ENCODE measurements around the gene SIAH2. TPM values are rescaled to one million over a fixed set of nuclear protein-coding genes. Genes with fewer than 3 reads are reported as not detected.

Gene SIAH2
- total and polyA plus RNA-seq, 9 of the 15 experiments (the other 6 are each of a cell fraction or from before 2014, with no cell fraction given): 4.8 to 39.0 (median 29.9) TPM

DNA sequence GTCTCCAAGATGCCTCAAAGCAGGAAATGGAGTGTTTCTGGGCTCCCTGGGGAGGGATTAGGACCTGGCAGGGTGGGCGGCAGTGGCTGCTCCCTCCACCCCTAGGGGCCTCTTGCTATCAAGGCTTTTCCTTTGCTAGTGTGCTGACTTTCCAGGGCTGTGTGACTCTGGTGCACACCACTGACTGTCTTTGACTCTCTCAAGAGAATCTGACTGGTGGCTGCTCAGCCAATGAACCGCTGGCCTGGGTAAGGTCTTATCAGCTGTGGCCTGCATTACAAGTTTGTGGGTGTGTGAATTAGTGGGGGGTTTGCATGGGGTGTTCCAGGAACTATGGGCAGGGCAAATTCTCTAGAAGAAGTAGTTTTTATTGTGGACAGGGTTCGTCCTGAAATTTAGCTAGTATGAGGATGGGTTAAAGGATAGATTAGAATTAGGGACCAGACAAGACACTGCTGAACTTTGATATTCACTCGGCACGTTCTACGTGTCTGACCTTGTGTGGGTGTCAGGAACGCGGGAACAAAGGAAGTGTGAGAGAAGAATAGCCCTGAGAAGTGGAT is 29.5 kb downstream of the SIAH2 start:
- under 1% methylated on average over 8 of the region's 8 CpGs for WGBS (ENCODE audit: insufficient coverage, low coverage, missing lambda C conversion rate)
- FAIRE-seq (peak; percentile 98), DNase-seq (ENCODE audit: extremely low read depth in 1 of 4, low spot score in 3 of 4) (peak; percentile 88 to 97 (median 91)), ATAC-seq (peak; percentile 91)
- no peaks in the 10 kb centered on the region for H3K36me3 ChIP-seq (ENCODE audit: control insufficient read depth, insufficient read depth, low read length)
- H3K9me3 ChIP-seq (replicated peaks; ENCODE audit: control insufficient read depth, insufficient read depth, low read depth, low read length): no peaks in the 10 kb centered on the region
- H4K20me1 ChIP-seq (replicated peaks; ENCODE audit: control insufficient read depth, insufficient read depth, low read length): no peaks in the 10 kb centered on the region
- no peak overlapping the region for H3K4me3 ChIP-seq
- peak overlapping the region; percentile 79 for H3K4me2 ChIP-seq (ENCODE audit: insufficient read depth, low read length)
- H3K27ac ChIP-seq (ENCODE audit: extremely low read depth, low read depth, low read length): peak overlapping the region; percentile 76
- BruUV-seq (replicated peaks): no TSS peak
- intact Hi-C loops (cut with micrococcal nuclease) (loop anchor here (2.0 kb wide), 1 partner anchor 27 kb away; no protein-coding TSS in a partner anchor), in situ Hi-C loops (cut with MboI) (no loop called here)
- ChIA-PET CTCF (ENCODE audit: low intra/inter-chr PET ratio) (no interaction called here), POLR2A (interaction anchor here (0.7 to 1.0 kb wide), 2 partner anchors 30 to 187 kb away, joined by 3 to 9 read pairs; partner anchors contain the start of genes EIF2A, SERP1 and SIAH2)
- H3K27me3 ChIP-seq (ENCODE audit: control insufficient read depth in 2 of 2, insufficient read depth in 2 of 2, low read length in 2 of 2): no peaks in the 10 kb centered on the region
- H3K9ac ChIP-seq (ENCODE audit: insufficient read depth in 1 of 2, low read depth in 2 of 2, low read length in 2 of 2): peak overlapping the region; percentile 12 to 47; a peak in 3 of 4 replicates
- peak overlapping the region; percentile 68 for H2AFZ ChIP-seq (ENCODE audit: low read depth, low read length)
- peaks cover 19 to 70% of the 10 kb centered on the region in 2 experiments for H3K4me1 ChIP-seq (replicated peaks in 1 of 2; ENCODE audit: control insufficient read depth in 2 of 2, insufficient read depth in 2 of 2, low read length in 2 of 2)
- no peaks in the 10 kb centered on the region for H3K9me1 ChIP-seq (ENCODE audit: control insufficient read depth, insufficient read depth, low read length)
- H3K79me2 ChIP-seq (ENCODE audit: control insufficient read depth, insufficient read depth, low read length): no peaks in the 10 kb centered on the region
- TF ChIP-seq, protein P1, sequence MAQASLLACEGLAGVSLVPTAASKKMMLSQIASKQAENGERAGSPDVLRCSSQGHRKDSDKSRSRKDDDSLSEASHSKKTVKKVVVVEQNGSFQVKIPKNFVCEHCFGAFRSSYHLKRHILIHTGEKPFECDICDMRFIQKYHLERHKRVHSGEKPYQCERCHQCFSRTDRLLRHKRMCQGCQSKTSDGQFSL (CRISPR knock-in tag; IDR thresholded peaks at IDR 0.05): 0 out of 2 replicates have a peak, but pooled peaks have one; percentile 37
- TF ChIP-seq, protein P1 (tag; IDR thresholded peaks at IDR 0.05): peak in 1 of 2 experiments; percentile 71; a peak in 1 of 4 replicates
- TF ChIP-seq PML (IDR thresholded peaks at IDR 0.05; ENCODE audit: low read length) (peak; percentile 32; the same call in 1 of the 2 replicates), MEF2D (tag; conservative IDR thresholded peaks at IDR 0.05; ENCODE audit: low read depth) (no peak), MYNN (IDR thresholded peaks at IDR 0.05) (peak; percentile 71), MYNN (CRISPR knock-in tag; IDR thresholded peaks at IDR 0.05) (no peak), GATA2 (CRISPR knock-in tag; IDR thresholded peaks at IDR 0.05) (peak; percentile 58; the same call in 1 of the 2 replicates), NR2C2 (CRISPR knock-in tag; IDR thresholded peaks at IDR 0.05) (no peak), NR2C2 (tag; IDR thresholded peaks at IDR 0.05) (peak; percentile 49; the same call in 1 of the 2 replicates), POLR3G (IDR thresholded peaks at IDR 0.05; ENCODE audit: extremely low read depth, insufficient read length, insufficient replicate concordance) (no peak), YY1 (IDR thresholded peaks at IDR 0.05; ENCODE audit: borderline replicate concordance in 1 of 3, control insufficient read depth in 1 of 3, extremely low read depth in 1 of 3, insufficient read depth in 3 of 3, insufficient read length in 1 of 3, insufficient replicate concordance in 2 of 3, low read depth in 1 of 3, low read length in 2 of 3) (peak in 1 of 3 experiments; percentile 8), NRF1 (conservative IDR thresholded peaks at IDR 0.05 in 1 of 2, IDR thresholded peaks at IDR 0.05 in 1 of 2) (peak; percentile 41 to 48; a peak in 2 of 4 replicates), ZSCAN29 (IDR thresholded peaks at IDR 0.05) (0 out of 2 replicates have a peak, but pooled peaks have one; percentile 31), ZC3H11A (IDR thresholded peaks at IDR 0.05; ENCODE audit: low read depth, low read length) (no peak), MAFK (IDR thresholded peaks at IDR 0.05; ENCODE audit: low read length) (no peak), DIDO1 (tag; IDR thresholded peaks at IDR 0.05; ENCODE audit: low read depth) (peak; percentile 61; the same call in 1 of the 2 replicates), MECOM (CRISPR knock-in tag; IDR thresholded peaks at IDR 0.05) (peak; percentile 96), NBN (IDR thresholded peaks at IDR 0.05; ENCODE audit: low read depth) (peak; percentile 82)
- TF ChIP-seq, protein P2, sequence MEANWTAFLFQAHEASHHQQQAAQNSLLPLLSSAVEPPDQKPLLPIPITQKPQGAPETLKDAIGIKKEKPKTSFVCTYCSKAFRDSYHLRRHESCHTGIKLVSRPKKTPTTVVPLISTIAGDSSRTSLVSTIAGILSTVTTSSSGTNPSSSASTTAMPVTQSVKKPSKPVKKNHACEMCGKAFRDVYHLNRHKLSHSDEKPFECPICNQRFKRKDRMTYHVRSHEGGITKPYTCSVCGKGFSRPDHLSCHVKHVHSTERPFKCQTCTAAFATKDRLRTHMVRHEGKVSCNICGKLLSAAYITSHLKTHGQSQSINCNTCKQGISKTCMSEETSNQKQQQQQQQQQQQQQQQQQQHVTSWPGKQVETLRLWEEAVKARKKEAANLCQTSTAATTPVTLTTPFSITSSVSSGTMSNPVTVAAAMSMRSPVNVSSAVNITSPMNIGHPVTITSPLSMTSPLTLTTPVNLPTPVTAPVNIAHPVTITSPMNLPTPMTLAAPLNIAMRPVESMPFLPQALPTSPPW (CRISPR knock-in tag; IDR thresholded peaks at IDR 0.05): peak; percentile 71
- TF ChIP-seq, protein P3, sequence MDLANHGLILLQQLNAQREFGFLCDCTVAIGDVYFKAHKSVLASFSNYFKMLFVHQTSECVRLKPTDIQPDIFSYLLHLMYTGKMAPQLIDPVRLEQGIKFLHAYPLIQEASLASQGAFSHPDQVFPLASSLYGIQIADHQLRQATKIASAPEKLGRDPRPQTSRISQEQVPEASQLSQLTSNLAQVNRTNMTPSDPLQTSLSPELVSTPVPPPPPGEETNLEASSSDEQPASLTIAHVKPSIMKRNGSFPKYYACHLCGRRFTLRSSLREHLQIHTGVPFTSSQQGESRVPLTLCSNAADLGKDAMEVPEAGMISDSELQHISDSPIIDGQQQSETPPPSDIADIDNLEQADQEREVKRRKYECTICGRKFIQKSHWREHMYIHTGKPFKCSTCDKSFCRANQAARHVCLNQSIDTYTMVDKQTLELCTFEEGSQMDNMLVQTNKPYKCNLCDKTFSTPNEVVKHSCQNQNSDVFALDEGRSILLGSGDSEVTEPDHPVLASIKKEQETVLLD (IDR thresholded peaks at IDR 0.05): peak; percentile 81
